ENCODE data around the gene IL34. TPM values are rescaled to one million over a fixed set of nuclear protein-coding genes. Genes with fewer than 3 reads are reported as not detected.
A peak's percentile ranks its signal among the peaks of the same experiment; 100 is the strongest.

Gene IL34
- total RNA-seq, 1 donor from 2014 or later = not detected

- peaks cover 45% of the 10 kb centered on the region for H3K4me1 Mint-ChIP-seq
- Histone ChIP-seq H3K4me1 (peaks cover 26% of the 10 kb centered on the region), H4K20me1 (ENCODE audit: low read depth) (peaks cover 19% of the 10 kb centered on the region), H2AFZ (replicated peaks) (no peak overlapping the region), H3K36me3 (no peaks in the 10 kb centered on the region), H3K4me3 (no peak overlapping the region), H3K27me3 (peaks cover 10% of the 10 kb centered on the region), H3F3A (ENCODE audit: low read depth) (peaks cover 31% of the 10 kb centered on the region), H3K9me3 (ENCODE audit: low read depth) (no peaks in the 10 kb centered on the region), H3K79me2 (ENCODE audit: low read depth) (peaks cover 10% of the 10 kb centered on the region), H3K4me2 (no peak overlapping the region), H3K27ac (no peak overlapping the region), H3K9ac (no peak overlapping the region)
- no peak overlapping the region for H3K27ac Mint-ChIP-seq
- no peaks in the 10 kb centered on the region for H3K9me3 Mint-ChIP-seq
- no peaks in the 10 kb centered on the region for H3K36me3 Mint-ChIP-seq
- TF ChIP-seq CTCF (IDR thresholded peaks at IDR 0.05) (no peak), EZH2 (IDR thresholded peaks at IDR 0.05) (no peak), EZH2phosphoT487 (IDR thresholded peaks at IDR 0.05) (no peak)
- no peak overlapping the region for H3K4me3 Mint-ChIP-seq
- H3K27me3 Mint-ChIP-seq (ENCODE audit: insufficient read depth, low read depth) = peaks cover 11% of the 10 kb centered on the region
- DNase-seq (ENCODE audit: low spot score) = no peak
These were observed 42.9 kb downstream of the IL34 start for GRCh38 chr16:70689035-70689969.

GRCh38 chr16:70689970-70690891, 43.9 kb downstream of the IL34 start:
- H3K4me2 ChIP-seq = no peak overlapping the region
- DNase-seq (ENCODE audit: low spot score) = no peak
- H3K27me3 ChIP-seq = peaks cover 1% of the 10 kb centered on the region
- H3K36me3 ChIP-seq = no peaks in the 10 kb centered on the region
- Mint-ChIP-seq H3K36me3 (no peaks in the 10 kb centered on the region), H3K4me3 (peak overlapping the region; percentile 53), H3K27ac (peak overlapping the region; percentile 95), H3K27me3 (ENCODE audit: insufficient read depth, low read depth) (peaks cover 11% of the 10 kb centered on the region), H3K9me3 (no peaks in the 10 kb centered on the region), H3K4me1 (peaks cover 53% of the 10 kb centered on the region)
- TF ChIP-seq EZH2phosphoT487 (IDR thresholded peaks at IDR 0.05) (no peak), EZH2 (IDR thresholded peaks at IDR 0.05) (no peak), CTCF (IDR thresholded peaks at IDR 0.05) (no peak)
- H3F3A ChIP-seq (ENCODE audit: low read depth) = peaks cover 36% of the 10 kb centered on the region
- H2AFZ ChIP-seq (replicated peaks) = no peak overlapping the region
- H3K9ac ChIP-seq = no peak overlapping the region
- peaks cover 3% of the 10 kb centered on the region for H3K79me2 ChIP-seq (ENCODE audit: low read depth)
- H3K9me3 ChIP-seq (ENCODE audit: low read depth) = no peaks in the 10 kb centered on the region
- H4K20me1 ChIP-seq (ENCODE audit: low read depth) = peaks cover 13% of the 10 kb centered on the region
- peaks cover 36% of the 10 kb centered on the region for H3K4me1 ChIP-seq
- no peak overlapping the region for H3K27ac ChIP-seq
- H3K4me3 ChIP-seq = no peak overlapping the region

- peaks cover 10% of the 10 kb centered on the region for H4K20me1 ChIP-seq (ENCODE audit: low read depth)
- Mint-ChIP-seq H3K27me3 (ENCODE audit: insufficient read depth, low read depth) (peaks cover 9% of the 10 kb centered on the region), H3K27ac (peak overlapping the region; percentile 95), H3K36me3 (no peaks in the 10 kb centered on the region), H3K4me1 (peaks cover 56% of the 10 kb centered on the region), H3K9me3 (no peaks in the 10 kb centered on the region), H3K4me3 (no peak overlapping the region)
- no peak overlapping the region for H3K4me2 ChIP-seq
- no peak overlapping the region for H2AFZ ChIP-seq (replicated peaks)
- no peaks in the 10 kb centered on the region for H3K9me3 ChIP-seq (ENCODE audit: low read depth)
- no peak overlapping the region for H3K4me3 ChIP-seq
- H3K9ac ChIP-seq = no peak overlapping the region
- H3K27me3 ChIP-seq = no peaks in the 10 kb centered on the region
- TF ChIP-seq EZH2 (IDR thresholded peaks at IDR 0.05) (no peak), CTCF (IDR thresholded peaks at IDR 0.05) (no peak), EZH2phosphoT487 (IDR thresholded peaks at IDR 0.05) (no peak)
- H3K4me1 ChIP-seq = peaks cover 42% of the 10 kb centered on the region
- no peaks in the 10 kb centered on the region for H3K36me3 ChIP-seq
- no peaks in the 10 kb centered on the region for H3K79me2 ChIP-seq (ENCODE audit: low read depth)
- peaks cover 31% of the 10 kb centered on the region for H3F3A ChIP-seq (ENCODE audit: low read depth)
- peak; percentile 45 for DNase-seq (ENCODE audit: low spot score)
- H3K27ac ChIP-seq = no peak overlapping the region
These were observed 45.1 kb downstream of the IL34 start for GRCh38 chr16:70691223-70692129.

Data from neural progenitor cell (in vitro differentiated cells).